ENCODE data around the gene DCUN1D2.

Gene DCUN1D2

DNA sequence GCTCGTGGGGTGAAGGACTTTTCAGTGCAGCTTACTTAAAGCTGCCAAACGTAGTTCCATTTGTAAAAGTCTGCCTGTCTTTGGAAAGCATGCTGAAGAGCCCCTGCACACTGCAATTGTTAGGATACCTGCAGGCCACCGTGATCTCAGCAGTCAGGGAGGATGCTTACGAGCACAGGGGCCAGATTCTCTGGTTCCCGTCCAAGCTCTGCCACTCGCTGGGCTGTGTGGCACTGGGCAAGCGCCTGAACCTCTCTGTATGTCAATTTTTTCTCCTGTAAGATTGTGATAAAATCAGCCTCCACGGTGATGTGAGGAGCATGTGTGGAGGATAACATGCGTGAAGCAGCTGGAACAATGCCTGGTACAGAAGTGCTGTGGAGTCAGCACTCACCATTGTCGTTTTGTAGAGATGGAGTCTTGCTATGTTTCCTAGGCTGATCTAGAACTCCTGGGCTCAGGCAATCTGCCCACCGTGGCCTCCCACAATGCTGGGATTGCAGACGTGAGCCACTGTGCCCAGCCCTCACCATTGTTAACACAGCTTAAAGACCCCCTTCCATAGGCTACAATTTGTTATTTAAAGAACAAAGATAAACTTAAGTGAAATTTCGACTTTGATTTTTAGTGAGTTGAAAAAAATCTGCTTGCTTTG lies 40.7 kb downstream of the DCUN1D2 start:
- no peaks in the 10 kb centered on the region for H3K4me1 ChIP-seq (ENCODE audit: insufficient read depth, low read length)
- no peak overlapping the region for H3K9ac ChIP-seq (ENCODE audit: low read depth, low read length)
- no peak overlapping the region for H3K27ac ChIP-seq (ENCODE audit: low read length)
- peaks cover 5% of the 10 kb centered on the region; the same call in 1 of the 2 replicates for H3K9me3 ChIP-seq (ENCODE audit: insufficient read depth, low read depth, low read length)
- no peaks in the 10 kb centered on the region for H3K27me3 ChIP-seq (ENCODE audit: insufficient read depth, low read length)
- H3K36me3 ChIP-seq (ENCODE audit: insufficient read depth, low read depth, low read length), result peaks cover 26% of the 10 kb centered on the region
- no peak overlapping the region for H3K4me3 ChIP-seq (ENCODE audit: low read length)

DNA sequence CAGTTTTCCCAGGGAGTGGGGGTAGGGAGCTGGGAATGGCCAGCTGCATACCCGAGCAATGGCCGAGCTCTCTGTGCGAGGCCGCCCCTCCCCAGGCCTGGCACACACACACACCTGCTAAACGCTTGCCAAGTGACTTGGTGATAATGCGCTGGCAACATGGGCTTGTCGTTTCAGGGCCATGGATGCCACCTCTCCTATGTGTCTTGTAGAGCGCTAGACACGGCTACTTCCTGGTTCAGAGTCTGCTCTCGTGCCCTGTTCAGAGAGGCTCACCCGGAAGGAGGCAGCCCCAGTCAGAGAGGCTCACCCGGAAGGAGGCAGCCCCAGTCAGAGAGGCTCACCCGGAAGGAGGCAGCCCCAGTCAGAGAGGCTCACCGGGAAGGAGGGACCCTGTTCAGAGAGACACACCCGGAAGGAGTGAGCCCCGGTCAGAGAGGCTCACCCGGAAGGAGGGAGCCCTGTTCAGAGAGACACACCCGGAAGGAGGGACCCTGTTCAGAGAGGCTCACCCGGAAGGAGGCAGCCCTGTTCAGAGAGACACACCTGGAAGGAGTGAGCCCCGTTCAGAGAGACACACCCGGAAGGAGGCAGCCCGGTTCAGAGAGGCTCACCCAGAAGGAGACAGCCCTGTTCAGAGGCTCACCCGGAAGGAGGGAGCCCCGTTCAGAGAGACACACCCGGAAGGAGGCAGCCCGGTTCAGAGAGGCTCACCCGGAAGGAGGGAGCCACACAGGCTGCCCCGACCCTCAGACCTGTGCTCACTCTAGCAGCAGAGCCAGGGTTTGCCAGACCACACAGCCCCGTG lies 41.4 kb downstream of the DCUN1D2 start:
- no peaks in the 10 kb centered on the region for H3K27me3 ChIP-seq (ENCODE audit: insufficient read depth, low read length)
- H3K36me3 ChIP-seq (ENCODE audit: insufficient read depth, low read depth, low read length), result peaks cover 23% of the 10 kb centered on the region
- no peak overlapping the region for H3K4me3 ChIP-seq (ENCODE audit: low read length)
- no peaks in the 10 kb centered on the region for H3K4me1 ChIP-seq (ENCODE audit: insufficient read depth, low read length)
- no peak overlapping the region for H3K27ac ChIP-seq (ENCODE audit: low read length)
- H3K9me3 ChIP-seq (ENCODE audit: insufficient read depth, low read depth, low read length), result peaks cover 5% of the 10 kb centered on the region; the same call in 1 of the 2 replicates
- no peak overlapping the region for H3K9ac ChIP-seq (ENCODE audit: low read depth, low read length)

DNA sequence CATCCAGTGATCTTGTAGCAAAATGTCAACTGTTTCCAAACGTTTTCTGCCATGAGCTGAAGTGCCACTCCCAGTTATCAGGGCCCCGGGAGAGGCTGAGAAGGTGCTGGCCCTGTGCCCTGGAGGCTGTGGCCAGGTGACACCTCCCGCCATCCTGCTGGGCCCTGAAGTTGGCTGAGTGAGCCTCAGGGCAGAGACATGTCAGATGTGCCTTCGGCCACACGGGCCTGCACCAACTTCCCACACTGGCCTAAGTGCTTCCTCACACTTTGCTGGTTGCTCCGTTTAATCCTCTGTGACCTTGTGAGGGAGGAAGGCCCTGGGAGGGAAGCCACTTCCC lies 42.0 kb downstream of the DCUN1D2 start:
- H3K4me3 ChIP-seq (ENCODE audit: low read length), result no peak overlapping the region
- no peak overlapping the region for H3K9ac ChIP-seq (ENCODE audit: low read depth, low read length)
- no peak overlapping the region for H3K27ac ChIP-seq (ENCODE audit: low read length)
- H3K9me3 ChIP-seq (ENCODE audit: insufficient read depth, low read depth, low read length), result peaks cover 5% of the 10 kb centered on the region; the same call in 1 of the 2 replicates
- peaks cover 18% of the 10 kb centered on the region for H3K36me3 ChIP-seq (ENCODE audit: insufficient read depth, low read depth, low read length)
- H3K27me3 ChIP-seq (ENCODE audit: insufficient read depth, low read length), result no peaks in the 10 kb centered on the region
- no peaks in the 10 kb centered on the region for H3K4me1 ChIP-seq (ENCODE audit: insufficient read depth, low read length)

- peaks cover 9% of the 10 kb centered on the region for H3K36me3 ChIP-seq (ENCODE audit: insufficient read depth, low read depth, low read length)
- H3K4me3 ChIP-seq (ENCODE audit: low read length), result no peak overlapping the region
- no peak overlapping the region for H3K27ac ChIP-seq (ENCODE audit: low read length)
- peaks cover 5% of the 10 kb centered on the region; the same call in 1 of the 2 replicates for H3K9me3 ChIP-seq (ENCODE audit: insufficient read depth, low read depth, low read length)
- no peaks in the 10 kb centered on the region for H3K27me3 ChIP-seq (ENCODE audit: insufficient read depth, low read length)
- H3K9ac ChIP-seq (ENCODE audit: low read depth, low read length), result no peak overlapping the region
- no peaks in the 10 kb centered on the region for H3K4me1 ChIP-seq (ENCODE audit: insufficient read depth, low read length)
These were observed 42.9 kb downstream of the DCUN1D2 start for GRCh38 chr13:113447596-113447995.

DNA sequence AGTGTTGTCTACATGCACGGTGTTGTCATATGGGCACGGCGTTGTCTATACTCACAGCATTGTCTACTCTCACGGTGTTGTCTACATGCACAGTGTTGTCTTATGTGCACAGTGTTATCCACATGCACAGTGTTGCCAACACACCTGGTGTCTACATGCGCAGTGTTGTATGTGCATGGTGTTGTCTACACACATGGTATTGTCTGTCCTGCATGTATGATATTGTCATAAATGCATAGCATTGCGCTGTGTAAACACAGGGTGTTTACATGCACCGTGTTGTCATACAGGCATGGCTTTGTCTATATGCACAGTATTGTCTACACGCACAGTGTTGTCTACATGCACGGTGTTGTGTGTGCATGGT lies 44.0 kb downstream of the DCUN1D2 start:
- no peaks in the 10 kb centered on the region for H3K27me3 ChIP-seq (ENCODE audit: insufficient read depth, low read length)
- H3K4me1 ChIP-seq (ENCODE audit: insufficient read depth, low read length), result no peaks in the 10 kb centered on the region
- H3K36me3 ChIP-seq (ENCODE audit: insufficient read depth, low read depth, low read length), result no peaks in the 10 kb centered on the region; the same call in 1 of the 2 replicates
- no peak overlapping the region for H3K27ac ChIP-seq (ENCODE audit: low read length)
- no peak overlapping the region for H3K9ac ChIP-seq (ENCODE audit: low read depth, low read length)
- peaks cover 5% of the 10 kb centered on the region; the same call in 1 of the 2 replicates for H3K9me3 ChIP-seq (ENCODE audit: insufficient read depth, low read depth, low read length)
- H3K4me3 ChIP-seq (ENCODE audit: low read length), result no peak overlapping the region

DNA sequence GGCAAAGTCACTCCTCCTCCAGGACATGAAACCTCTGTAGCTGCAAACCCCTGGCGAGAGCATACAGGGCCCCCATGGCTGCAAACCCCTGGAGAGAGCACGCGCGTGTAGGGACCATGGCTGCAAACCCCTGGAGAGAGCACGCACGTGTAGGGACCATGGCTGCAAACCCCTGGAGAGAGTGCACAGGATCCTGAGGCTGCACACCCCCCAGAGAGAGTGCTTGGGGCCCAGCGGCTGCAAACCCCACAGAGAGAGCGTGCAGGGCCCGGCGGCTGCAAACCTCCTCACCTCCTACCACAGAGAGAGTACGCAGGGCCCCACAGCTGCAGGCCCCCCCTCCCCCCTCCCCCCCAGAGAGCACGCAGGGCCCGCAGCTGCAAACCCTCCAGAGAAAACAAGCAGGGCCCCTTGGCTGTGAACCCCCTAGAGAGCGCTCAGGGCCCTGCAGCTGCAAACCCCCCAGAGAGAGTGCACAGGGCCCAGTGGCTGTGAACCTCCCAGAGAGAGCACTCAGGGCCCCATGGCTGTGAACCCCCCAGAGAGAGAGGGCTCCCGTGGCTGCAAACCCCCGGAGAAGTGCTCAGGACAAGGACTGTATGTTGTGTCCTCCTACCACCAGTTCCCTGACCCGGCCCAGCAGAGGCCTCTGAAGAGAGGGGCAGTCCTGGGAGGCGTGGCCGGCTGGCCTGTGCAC lies 44.6 kb downstream of the DCUN1D2 start:
- H3K27ac ChIP-seq (ENCODE audit: low read length), result no peak overlapping the region
- H3K4me1 ChIP-seq (ENCODE audit: insufficient read depth, low read length), result no peaks in the 10 kb centered on the region
- H3K9ac ChIP-seq (ENCODE audit: low read depth, low read length), result no peak overlapping the region
- H3K36me3 ChIP-seq (ENCODE audit: insufficient read depth, low read depth, low read length), result no peaks in the 10 kb centered on the region; the same call in 1 of the 2 replicates
- peaks cover 5% of the 10 kb centered on the region; the same call in 1 of the 2 replicates for H3K9me3 ChIP-seq (ENCODE audit: insufficient read depth, low read depth, low read length)
- H3K27me3 ChIP-seq (ENCODE audit: insufficient read depth, low read length), result no peaks in the 10 kb centered on the region
- no peak overlapping the region for H3K4me3 ChIP-seq (ENCODE audit: low read length)

- Histone ChIP-seq H3K9me3 (ENCODE audit: insufficient read depth, low read depth, low read length) (peaks cover 5% of the 10 kb centered on the region; the same call in 1 of the 2 replicates), H3K9ac (ENCODE audit: low read depth, low read length) (no peak overlapping the region), H3K27me3 (ENCODE audit: insufficient read depth, low read length) (no peaks in the 10 kb centered on the region), H3K4me1 (ENCODE audit: insufficient read depth, low read length) (no peaks in the 10 kb centered on the region), H3K27ac (ENCODE audit: low read length) (no peak overlapping the region), H3K4me3 (ENCODE audit: low read length) (no peak overlapping the region), H3K36me3 (ENCODE audit: insufficient read depth, low read depth, low read length) (no peaks in the 10 kb centered on the region; the same call in 1 of the 2 replicates)
These were observed 46.5 kb downstream of the DCUN1D2 start for GRCh38 chr13:113443991-113444390.

GRCh38 chr13:113442985-113443362 lies 47.5 kb downstream of the DCUN1D2 start:
- Histone ChIP-seq H3K9ac (ENCODE audit: low read depth, low read length) (no peak overlapping the region), H3K27ac (ENCODE audit: low read length) (no peak overlapping the region), H3K36me3 (ENCODE audit: insufficient read depth, low read depth, low read length) (no peaks in the 10 kb centered on the region; the same call in 1 of the 2 replicates), H3K4me1 (ENCODE audit: insufficient read depth, low read length) (no peaks in the 10 kb centered on the region), H3K9me3 (ENCODE audit: insufficient read depth, low read depth, low read length) (peaks cover 5% of the 10 kb centered on the region; the same call in 1 of the 2 replicates), H3K4me3 (ENCODE audit: low read length) (no peak overlapping the region), H3K27me3 (ENCODE audit: insufficient read depth, low read length) (no peaks in the 10 kb centered on the region)

DNA sequence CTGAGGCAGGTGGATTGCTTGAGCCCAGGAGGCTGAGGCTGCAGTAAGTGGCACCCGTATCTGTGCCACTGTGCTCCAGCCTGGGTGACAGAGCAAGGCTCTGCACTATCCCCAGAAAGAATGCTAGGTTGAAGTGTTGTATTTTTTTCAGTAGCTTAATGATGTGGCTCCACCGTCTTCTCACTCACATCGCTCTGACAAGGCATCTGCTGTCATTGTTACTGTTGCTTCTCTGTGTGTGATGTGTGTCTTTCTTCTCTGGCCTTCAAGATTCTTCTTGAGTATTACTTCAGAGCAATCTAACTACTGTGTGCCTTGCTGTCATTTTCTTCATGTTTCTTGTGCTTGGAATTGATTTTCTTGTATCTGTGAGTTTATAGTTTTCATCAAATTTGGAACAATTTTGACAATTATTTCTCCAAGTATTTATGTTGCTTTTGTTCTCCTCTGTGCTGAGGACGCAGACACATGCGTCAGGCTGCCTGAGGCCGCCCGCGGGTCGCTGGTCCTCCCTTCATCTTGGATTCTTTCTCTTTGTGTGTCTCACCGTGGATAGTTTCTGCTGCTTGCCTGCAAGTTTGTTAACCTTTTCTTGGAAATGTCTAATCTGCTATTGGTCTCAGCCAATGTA lies 48.0 kb downstream of the DCUN1D2 start:
- H3K36me3 ChIP-seq (ENCODE audit: insufficient read depth, low read depth, low read length), result no peaks in the 10 kb centered on the region; the same call in 1 of the 2 replicates
- no peaks in the 10 kb centered on the region for H3K27me3 ChIP-seq (ENCODE audit: insufficient read depth, low read length)
- no peak overlapping the region for H3K9ac ChIP-seq (ENCODE audit: low read depth, low read length)
- H3K4me1 ChIP-seq (ENCODE audit: insufficient read depth, low read length), result no peaks in the 10 kb centered on the region
- H3K4me3 ChIP-seq (ENCODE audit: low read length), result no peak overlapping the region
- H3K9me3 ChIP-seq (ENCODE audit: insufficient read depth, low read depth, low read length), result peaks cover 5% of the 10 kb centered on the region; the same call in 1 of the 2 replicates
- H3K27ac ChIP-seq (ENCODE audit: low read length), result no peak overlapping the region

DNA sequence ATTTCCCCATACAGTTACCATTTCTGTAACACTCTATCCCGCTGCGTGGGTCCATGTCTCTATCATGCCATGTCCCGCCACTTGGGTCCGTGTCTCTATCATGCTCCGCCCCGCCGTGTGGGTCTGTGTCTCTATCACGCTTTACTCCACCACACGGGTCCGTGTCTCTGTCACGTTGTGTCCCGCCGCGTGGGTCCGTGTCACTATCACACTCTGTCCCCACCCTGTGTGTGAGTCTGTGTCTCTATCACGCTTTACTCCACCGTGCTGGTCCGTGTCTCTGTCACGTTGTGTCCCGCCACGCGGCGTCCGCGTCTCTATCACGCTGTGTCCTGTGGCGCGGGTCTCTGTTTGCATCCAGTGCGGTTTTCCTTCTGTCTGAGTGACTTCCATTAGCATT lies 48.9 kb downstream of the DCUN1D2 start:
- no peaks in the 10 kb centered on the region for H3K4me1 ChIP-seq (ENCODE audit: insufficient read depth, low read length)
- H3K9me3 ChIP-seq (ENCODE audit: insufficient read depth, low read depth, low read length), result no peaks in the 10 kb centered on the region
- H3K4me3 ChIP-seq (ENCODE audit: low read length), result no peak overlapping the region
- H3K27ac ChIP-seq (ENCODE audit: low read length), result no peak overlapping the region
- H3K27me3 ChIP-seq (ENCODE audit: insufficient read depth, low read length), result no peaks in the 10 kb centered on the region
- no peak overlapping the region for H3K9ac ChIP-seq (ENCODE audit: low read depth, low read length)
- no peaks in the 10 kb centered on the region for H3K36me3 ChIP-seq (ENCODE audit: insufficient read depth, low read depth, low read length)

DNA sequence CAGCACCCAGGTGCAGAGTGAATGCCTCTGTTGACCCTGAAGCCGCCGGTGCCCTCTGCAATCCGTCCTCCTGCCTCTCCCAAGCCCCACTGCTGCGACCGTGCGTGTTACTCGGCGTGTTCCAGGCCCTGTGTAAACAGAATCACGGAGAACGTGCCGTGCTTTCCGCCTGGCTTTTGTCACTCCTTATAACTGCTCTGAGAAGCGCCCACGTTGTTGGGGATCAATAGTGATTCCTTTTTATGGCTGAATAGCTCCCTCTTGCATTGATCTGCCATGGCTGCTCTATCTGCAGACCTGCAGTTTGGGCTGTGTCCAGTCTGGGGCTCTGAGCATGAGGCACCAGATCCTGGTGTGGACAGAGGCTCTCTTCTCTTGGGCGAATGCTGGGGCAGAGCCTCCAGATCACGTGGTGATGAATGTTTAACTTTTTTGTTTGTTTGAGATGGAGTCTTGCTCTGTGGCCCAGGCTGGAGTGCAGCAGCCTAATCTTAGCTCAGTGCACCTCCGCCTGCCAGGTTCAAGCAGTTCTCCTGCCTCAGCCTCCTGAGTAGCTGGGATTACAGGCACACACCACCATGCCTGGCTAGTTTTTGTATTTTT lies 53.0 kb downstream of the DCUN1D2 start:
- Histone ChIP-seq H3K9me3 (ENCODE audit: insufficient read depth, low read depth, low read length) (no peaks in the 10 kb centered on the region), H3K4me3 (ENCODE audit: low read length) (no peak overlapping the region), H3K27me3 (ENCODE audit: insufficient read depth, low read length) (no peaks in the 10 kb centered on the region), H3K36me3 (ENCODE audit: insufficient read depth, low read depth, low read length) (no peaks in the 10 kb centered on the region), H3K4me1 (ENCODE audit: insufficient read depth, low read length) (no peaks in the 10 kb centered on the region), H3K9ac (ENCODE audit: low read depth, low read length) (no peak overlapping the region), H3K27ac (ENCODE audit: low read length) (no peak overlapping the region)
